GM18868 (cell line): ENCODE measurements around the gene MOCS3.

Source experiments
- ATAC-seq: cut with Tn5 transposase; IDR thresholded peaks from one replicate; pipeline ENCODE4 v1.9.1; 2021; ENCODE audit warnings: mild to moderate bottlenecking, moderate library complexity; ENCODE audit not compliant: unreplicated experiment

MOCS3 gene

GRCh38 chr20:50958615-50959542 is at the start of gene MOCS3:
TSS of gene MOCS3 (plus strand) at chr20:50958818. CDS start at chr20:50958843, 25 bp downstream.
- ATAC-seq, result peak; percentile 79

- ATAC-seq, result no peak
These were observed 49.2 kb upstream of the MOCS3 start for GRCh38 chr20:50909413-50909812.

- ATAC-seq, result no peak
These were observed 47.6 kb upstream of the MOCS3 start for GRCh38 chr20:50911030-50911429.

GRCh38 chr20:50911716-50912115 is 46.9 kb upstream of the MOCS3 start:
- ATAC-seq, result peak; percentile 55

GRCh38 chr20:50913690-50914375 is 44.8 kb upstream of the MOCS3 start:
- peak; percentile 55 for ATAC-seq

GRCh38 chr20:50915424-50915823 is 43.2 kb upstream of the MOCS3 start:
- ATAC-seq, result no peak

GRCh38 chr20:50916257-50916656 is 42.4 kb upstream of the MOCS3 start:
- ATAC-seq, result no peak

- no peak for ATAC-seq
These were observed 41.7 kb upstream of the MOCS3 start for GRCh38 chr20:50916934-50917333.

- ATAC-seq, result no peak
These were observed 40.2 kb upstream of the MOCS3 start for GRCh38 chr20:50918403-50918802.

GRCh38 chr20:50919567-50919966 is 39.1 kb upstream of the MOCS3 start:
- no peak for ATAC-seq

GRCh38 chr20:50920997-50921396 is 37.6 kb upstream of the MOCS3 start:
- no peak for ATAC-seq

- no peak for ATAC-seq
These were observed 36.7 kb upstream of the MOCS3 start for GRCh38 chr20:50921803-50922501.

- ATAC-seq, result no peak
These were observed 34.2 kb upstream of the MOCS3 start for GRCh38 chr20:50924261-50924920.

GRCh38 chr20:50926530-50926929 is 32.1 kb upstream of the MOCS3 start:
- no peak for ATAC-seq

- ATAC-seq, result no peak
These were observed 30.1 kb upstream of the MOCS3 start for GRCh38 chr20:50928469-50928868.

GRCh38 chr20:50929299-50930138 is 29.1 kb upstream of the MOCS3 start:
- ATAC-seq, result peak; percentile 68

GRCh38 chr20:50930139-50930975 is 28.3 kb upstream of the MOCS3 start:
- no peak for ATAC-seq

- ATAC-seq, result peak; percentile 10
These were observed 27.7 kb upstream of the MOCS3 start for GRCh38 chr20:50930976-50931305.

GRCh38 chr20:50931306-50932015 is 27.2 kb upstream of the MOCS3 start, which contains the start of gene ADNP:
TSS of gene ADNP (minus strand) at chr20:50931437. CDS start at chr20:50903996, 27,441 bp downstream.
- peak; percentile 63 for ATAC-seq
